ENCODE results near the gene ACADM.

DNA sequence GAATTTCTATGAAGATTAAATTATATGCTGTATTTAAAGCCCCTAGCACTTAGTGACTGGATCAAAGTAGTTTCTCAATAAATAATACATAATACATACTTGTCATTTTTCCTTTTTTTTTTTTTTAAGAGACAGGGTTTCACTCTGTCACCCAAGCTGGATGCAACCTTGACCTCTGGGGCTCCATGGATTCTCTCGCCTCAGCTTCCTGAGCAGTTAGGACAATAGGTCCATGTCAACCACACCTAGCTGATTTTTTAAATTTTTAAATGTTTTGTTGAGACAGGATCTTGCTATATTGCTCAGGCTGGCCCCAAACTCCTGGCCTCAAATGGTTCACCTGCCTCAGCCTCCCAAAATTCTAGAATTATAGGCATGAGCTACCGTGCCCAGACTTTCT lies 5.9 kb downstream of the ACADM start:
- TF ChIP-seq, protein P1, sequence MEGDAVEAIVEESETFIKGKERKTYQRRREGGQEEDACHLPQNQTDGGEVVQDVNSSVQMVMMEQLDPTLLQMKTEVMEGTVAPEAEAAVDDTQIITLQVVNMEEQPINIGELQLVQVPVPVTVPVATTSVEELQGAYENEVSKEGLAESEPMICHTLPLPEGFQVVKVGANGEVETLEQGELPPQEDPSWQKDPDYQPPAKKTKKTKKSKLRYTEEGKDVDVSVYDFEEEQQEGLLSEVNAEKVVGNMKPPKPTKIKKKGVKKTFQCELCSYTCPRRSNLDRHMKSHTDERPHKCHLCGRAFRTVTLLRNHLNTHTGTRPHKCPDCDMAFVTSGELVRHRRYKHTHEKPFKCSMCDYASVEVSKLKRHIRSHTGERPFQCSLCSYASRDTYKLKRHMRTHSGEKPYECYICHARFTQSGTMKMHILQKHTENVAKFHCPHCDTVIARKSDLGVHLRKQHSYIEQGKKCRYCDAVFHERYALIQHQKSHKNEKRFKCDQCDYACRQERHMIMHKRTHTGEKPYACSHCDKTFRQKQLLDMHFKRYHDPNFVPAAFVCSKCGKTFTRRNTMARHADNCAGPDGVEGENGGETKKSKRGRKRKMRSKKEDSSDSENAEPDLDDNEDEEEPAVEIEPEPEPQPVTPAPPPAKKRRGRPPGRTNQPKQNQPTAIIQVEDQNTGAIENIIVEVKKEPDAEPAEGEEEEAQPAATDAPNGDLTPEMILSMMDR (IDR thresholded peaks at IDR 0.05): no peak
- TF ChIP-seq POLR2A (IDR thresholded peaks at IDR 0.05) (no peak), EP300 (IDR thresholded peaks at IDR 0.05) (no peak)
